C4-2B (cell line): Measurements from ENCODE around the gene TAC3.

ENCODE experiments used
- CTCF ChIP-seq: fragments of 450-650 bp; conservative IDR thresholded peaks from 2 replicates; pipeline ENCODE4 v1.5.1; 2017; ENCODE audit warnings: mild to moderate bottlenecking
- ZFX ChIP-seq: fragments of 450-650 bp; IDR thresholded peaks from 2 replicates; pipeline ENCODE4 v1.6.1; 2017

DNA sequence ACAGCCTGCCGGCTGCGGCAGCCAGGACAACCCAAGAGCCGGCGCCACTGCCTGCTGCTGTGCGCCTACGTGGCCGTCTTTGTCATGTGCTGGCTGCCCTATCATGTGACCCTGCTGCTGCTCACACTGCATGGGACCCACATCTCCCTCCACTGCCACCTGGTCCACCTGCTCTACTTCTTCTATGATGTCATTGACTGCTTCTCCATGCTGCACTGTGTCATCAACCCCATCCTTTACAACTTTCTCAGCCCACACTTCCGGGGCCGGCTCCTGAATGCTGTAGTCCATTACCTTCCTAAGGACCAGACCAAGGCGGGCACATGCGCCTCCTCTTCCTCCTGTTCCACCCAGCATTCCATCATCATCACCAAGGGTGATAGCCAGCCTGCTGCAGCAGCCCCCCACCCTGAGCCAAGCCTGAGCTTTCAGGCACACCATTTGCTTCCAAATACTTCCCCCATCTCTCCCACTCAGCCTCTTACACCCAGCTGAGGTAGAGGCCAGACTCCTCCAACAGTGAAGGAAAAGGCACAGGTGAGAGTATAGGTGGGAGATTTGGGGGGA lies 20.3 kb downstream of the TAC3 start:
- TF ChIP-seq CTCF, result no peak
- no peak for TF ChIP-seq ZFX
